Natural killer cell (primary cell): Measurements from ENCODE around the gene PTX4. TPM values are rescaled to one million over a fixed set of nuclear protein-coding genes. Genes with fewer than 3 reads are reported as not detected.

Experiments used
- ATAC-seq, 3 donors: fragments of 150-1000 bp in 2 of 3; fragments of 200-7000 bp in 1 of 3; cut with Tn5 transposase; 1 replicate in 1 of 3; 2 replicates in 2 of 3; pipeline ENCODE4 v1.10.0; 2021; ENCODE audit warnings: mild to moderate bottlenecking in 2 of 3, moderate library complexity in 2 of 3
- DNase-seq, 2 donors: peaks; one replicate each; pipeline versions ENCODE4 v3.0.0 to v3.0.0-alpha.2; 2013 to 2021; ENCODE audit warnings: mixed read lengths in 1 of 2
- H3K27ac ChIP-seq: one replicate; pipeline ENCODE4 v1.5.1; 2013; ENCODE audit warnings: mild to moderate bottlenecking, low read length
- H3K27me3 ChIP-seq: one replicate; pipeline ENCODE4 v1.6.1; 2013; ENCODE audit warnings: low read length; ENCODE audit not compliant: control insufficient read depth, insufficient read depth
- H3K36me3 ChIP-seq: one replicate; pipeline ENCODE4 v1.6.1; 2013; ENCODE audit warnings: low read length; ENCODE audit not compliant: control insufficient read depth, insufficient read depth
- H3K4me1 ChIP-seq: one replicate; pipeline ENCODE4 v1.6.1; 2013; ENCODE audit warnings: low read length; ENCODE audit not compliant: control insufficient read depth, insufficient read depth
- H3K4me3 ChIP-seq: one replicate; pipeline ENCODE4 v1.5.1; 2013; ENCODE audit warnings: low read length
- H3K9me3 ChIP-seq: one replicate; pipeline ENCODE4 v1.6.1; 2013; ENCODE audit warnings: low read length; ENCODE audit not compliant: control insufficient read depth, insufficient read depth
- H3K27ac Mint-ChIP-seq, 2 donors: one replicate each; pipeline ENCODE4 v1.8.0; 2022; ENCODE audit warnings: mild to moderate bottlenecking in 2 of 2, mixed read lengths in 2 of 2, moderate library complexity in 1 of 2
- H3K27me3 Mint-ChIP-seq, 2 donors: one replicate each; pipeline ENCODE4 v1.8.0; 2022; ENCODE audit warnings: low read depth in 2 of 2, mixed read lengths in 2 of 2
- H3K36me3 Mint-ChIP-seq: one replicate; pipeline ENCODE4 v1.8.0; 2022; ENCODE audit warnings: mixed read lengths
- H3K4me1 Mint-ChIP-seq, 2 donors: one replicate each; pipeline ENCODE4 v1.8.0; 2022; ENCODE audit warnings: mixed read lengths in 2 of 2
- H3K4me3 Mint-ChIP-seq: one replicate; pipeline ENCODE4 v1.8.0; 2022; ENCODE audit warnings: mild to moderate bottlenecking, moderate library complexity, mixed read lengths
- H3K9me3 Mint-ChIP-seq, 2 donors: one replicate each; pipeline ENCODE4 v1.8.0; 2022; ENCODE audit warnings: mixed read lengths in 2 of 2
- WGBS: methylation state at CpG from one replicate; pipeline ENCODE4 v1.1.7; 2013; ENCODE audit warnings: missing lambda C conversion rate; ENCODE audit not compliant: insufficient coverage; 5-methylcytosine and 5-hydroxymethylcytosine counted together
- intact Hi-C: fragments of 100-400 bp; cut with micrococcal nuclease; formaldehyde crosslinking; loops from one replicate; pipeline ENCODE4 v1.14.2; 2022
- total RNA-seq, 4 donors: library from RNA; stranded (reverse); fragments of 120-200 nt in 1 of 4; gene quantifications; one replicate each; pipeline versions ENCODE4 v1.2.3 to v1.2.4, GENCODE V29; 2013 to 2022
- TF ChIP-seq, protein P1 (sequence below): fragments of 200-600 bp; IDR thresholded peaks from one replicate; pipeline ENCODE4 v1.8.0; 2022; ENCODE audit warnings: antibody characterized with exemption

Gene PTX4
- total RNA-seq, 3 donors from 2014 or later (not counting 1 experiment from before 2014, with no cell fraction given), result 0.31 TPM; not detected in 2

DNA sequence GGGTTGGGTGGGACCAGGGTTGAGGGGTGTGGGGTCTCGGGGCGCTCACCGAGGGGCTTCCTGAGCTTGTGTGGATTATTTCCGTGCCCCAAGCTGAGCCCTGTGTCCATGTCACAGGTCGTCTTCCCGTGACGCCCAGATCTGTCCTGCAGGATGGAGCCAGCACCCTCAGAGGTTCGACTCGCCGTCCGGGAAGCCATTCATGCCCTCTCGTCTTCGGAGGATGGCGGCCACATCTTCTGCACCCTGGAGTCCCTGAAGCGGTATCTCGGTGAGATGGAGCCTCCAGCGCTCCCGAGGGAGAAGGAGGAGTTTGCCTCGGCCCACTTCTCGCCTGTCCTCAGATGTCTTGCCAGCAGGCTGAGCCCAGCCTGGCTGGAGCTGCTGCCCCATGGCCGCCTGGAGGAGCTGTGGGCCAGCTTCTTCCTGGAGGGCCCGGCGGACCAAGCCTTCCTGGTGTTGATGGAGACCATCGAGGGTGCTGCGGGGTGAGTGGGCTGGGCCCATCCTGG is 5.4 kb upstream of the PTX4 start:
- 70% methylated on average over 25 of the region's 25 CpGs for WGBS
- no peak for DNase-seq
- TF ChIP-seq, protein P1, sequence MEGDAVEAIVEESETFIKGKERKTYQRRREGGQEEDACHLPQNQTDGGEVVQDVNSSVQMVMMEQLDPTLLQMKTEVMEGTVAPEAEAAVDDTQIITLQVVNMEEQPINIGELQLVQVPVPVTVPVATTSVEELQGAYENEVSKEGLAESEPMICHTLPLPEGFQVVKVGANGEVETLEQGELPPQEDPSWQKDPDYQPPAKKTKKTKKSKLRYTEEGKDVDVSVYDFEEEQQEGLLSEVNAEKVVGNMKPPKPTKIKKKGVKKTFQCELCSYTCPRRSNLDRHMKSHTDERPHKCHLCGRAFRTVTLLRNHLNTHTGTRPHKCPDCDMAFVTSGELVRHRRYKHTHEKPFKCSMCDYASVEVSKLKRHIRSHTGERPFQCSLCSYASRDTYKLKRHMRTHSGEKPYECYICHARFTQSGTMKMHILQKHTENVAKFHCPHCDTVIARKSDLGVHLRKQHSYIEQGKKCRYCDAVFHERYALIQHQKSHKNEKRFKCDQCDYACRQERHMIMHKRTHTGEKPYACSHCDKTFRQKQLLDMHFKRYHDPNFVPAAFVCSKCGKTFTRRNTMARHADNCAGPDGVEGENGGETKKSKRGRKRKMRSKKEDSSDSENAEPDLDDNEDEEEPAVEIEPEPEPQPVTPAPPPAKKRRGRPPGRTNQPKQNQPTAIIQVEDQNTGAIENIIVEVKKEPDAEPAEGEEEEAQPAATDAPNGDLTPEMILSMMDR, result no peak

DNA sequence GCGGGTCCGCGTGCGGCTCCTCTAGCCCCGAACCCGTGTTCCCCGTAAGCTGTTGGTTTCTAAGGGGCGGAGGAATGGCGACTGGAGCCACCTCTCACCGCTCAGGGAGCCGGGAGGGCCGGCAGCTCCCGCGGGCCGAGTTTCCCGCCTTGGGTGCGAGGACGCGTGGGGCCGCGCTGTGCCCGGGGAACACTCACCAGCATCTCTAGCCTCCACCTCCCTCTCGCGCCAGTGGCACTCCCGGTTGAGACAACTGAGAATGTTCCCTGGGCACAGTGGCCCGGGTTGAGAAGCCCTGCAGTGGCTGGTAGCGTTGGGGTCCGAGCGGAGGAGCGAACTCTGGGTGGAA is 5.0 kb upstream of the PTX4 start:
- 1% methylated on average over 30 of the region's 30 CpGs for WGBS
- TF ChIP-seq, protein P1, result no peak
- Histone ChIP-seq H3K27me3 (no peaks in the 10 kb centered on the region), H3K9me3 (no peaks in the 10 kb centered on the region), H3K4me1 (peaks cover 23% of the 10 kb centered on the region), H3K4me3 (peak overlapping the region; percentile 86), H3K27ac (no peak overlapping the region), H3K36me3 (peaks cover 8% of the 10 kb centered on the region)
- Mint-ChIP-seq H3K4me1 (peaks cover 9 to 16% of the 10 kb centered on the region in 2 donors), H3K27ac (peak overlapping the region in 1 of 2 donors; percentile 94), H3K27me3 (no peaks in the 10 kb centered on the region), H3K36me3 (no peaks in the 10 kb centered on the region), H3K9me3 (no peaks in the 10 kb centered on the region), H3K4me3 (peak overlapping the region; percentile 90)
- intact Hi-C loops, result loop anchor here (1.0 kb wide), 1 partner anchor 18 kb away; the partner anchor contains the start of gene CLCN7
- DNase-seq (no peak), ATAC-seq (peak in 1 of 3 donors; percentile 2)

More for the DNA sequence above, 5.4 kb upstream of the PTX4 start:
- Mint-ChIP-seq H3K27me3 (no peaks in the 10 kb centered on the region), H3K27ac (peak overlapping the region in 1 of 2 donors; percentile 94), H3K4me3 (peak overlapping the region; percentile 90), H3K4me1 (peaks cover 9 to 16% of the 10 kb centered on the region in 2 donors), H3K9me3 (no peaks in the 10 kb centered on the region), H3K36me3 (no peaks in the 10 kb centered on the region)
- ATAC-seq, result no peak
- H3K4me1 ChIP-seq, result peaks cover 23% of the 10 kb centered on the region
- H3K4me3 ChIP-seq, result peak overlapping the region; percentile 86
- H3K9me3 ChIP-seq, result no peaks in the 10 kb centered on the region
- intact Hi-C loops, result no loop called here
- H3K27me3 ChIP-seq, result no peaks in the 10 kb centered on the region
- no peak overlapping the region for H3K27ac ChIP-seq
- peaks cover 9% of the 10 kb centered on the region for H3K36me3 ChIP-seq

DNA sequence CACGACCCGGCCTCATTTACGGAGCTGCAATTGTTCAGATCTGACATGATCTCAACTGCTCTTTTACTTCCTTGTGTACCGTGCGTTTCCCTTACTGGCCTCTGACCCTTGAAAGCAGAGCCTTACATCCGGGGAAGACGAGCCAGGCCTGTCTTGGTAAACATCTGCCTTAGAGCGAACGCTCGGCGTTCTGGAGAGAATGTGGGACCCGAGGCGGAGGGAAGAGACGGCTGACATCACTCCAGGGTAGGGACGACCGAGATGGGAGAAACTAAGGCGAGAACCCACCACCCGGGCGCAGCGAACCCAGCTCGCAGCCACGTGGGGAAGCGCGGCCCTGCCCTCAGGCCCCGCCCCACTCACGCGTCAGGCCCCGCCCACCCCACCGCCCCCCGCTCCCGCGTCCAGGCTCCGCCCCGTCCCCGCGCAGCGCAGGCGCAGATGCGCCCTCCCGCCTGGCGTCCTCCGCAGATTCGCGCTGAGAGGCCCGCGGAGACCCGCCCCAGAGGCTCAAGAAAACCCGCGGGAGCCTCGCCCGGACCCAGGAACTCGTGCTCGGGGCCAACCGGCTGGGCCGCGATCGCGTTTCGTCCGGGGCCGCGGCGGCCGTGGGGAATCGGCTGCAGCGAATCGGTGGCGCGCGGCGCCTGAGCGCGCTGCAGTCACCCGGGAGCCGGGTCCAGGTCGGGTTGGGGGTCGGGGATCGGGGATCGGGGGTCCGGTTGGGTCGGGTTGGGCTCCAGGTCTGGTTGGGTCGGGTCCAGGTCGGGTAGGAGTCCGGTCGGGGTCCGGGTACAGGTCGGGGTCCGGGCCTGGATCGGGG is 4.4 kb upstream of the PTX4 start, which contains the start of gene TELO2:
TSS of gene TELO2 (plus strand) at position 438 of the 823 bp plus-strand sequence. CDS start 922 bp downstream, outside the sequence.
- Mint-ChIP-seq H3K36me3 (no peaks in the 10 kb centered on the region), H3K4me3 (peak within 1 kb of the TSS; percentile 90), H3K9me3 (no peaks in the 10 kb centered on the region), H3K27me3 (peaks cover 0 to 2% of the 10 kb centered on the region in 2 donors), H3K4me1 (peaks cover 9 to 16% of the 10 kb centered on the region in 2 donors), H3K27ac (peak within 1 kb of the TSS; percentile 92 to 94)
- ATAC-seq, result peak; percentile 93 to 95 (median 95)
- Histone ChIP-seq H3K36me3 (peaks cover 8% of the 10 kb centered on the region), H3K27ac (peak within 1 kb of the TSS; percentile 88), H3K9me3 (no peaks in the 10 kb centered on the region), H3K27me3 (no peaks in the 10 kb centered on the region), H3K4me3 (peak within 1 kb of the TSS; percentile 86), H3K4me1 (peaks cover 23% of the 10 kb centered on the region)
- peak; percentile 86 to 95 for DNase-seq
- TF ChIP-seq, protein P1, result no peak
- under 1% methylated on average over 89 of the region's 89 CpGs for WGBS
- intact Hi-C loops, result loop anchor here (1.0 kb wide), 1 partner anchor 18 kb away; the partner anchor contains the start of gene CLCN7
